Measurements from ENCODE around the gene MKLN1.

The MKLN1 gene

GRCh38 chr7:131294553-131294952, 33.1 kb upstream of the MKLN1 start:
- Histone ChIP-seq H3K27ac (ENCODE audit: low read depth, low read length, poor library complexity, severe bottlenecking) (no peak overlapping the region), H3K36me3 (ENCODE audit: insufficient read depth, low read length) (no peaks in the 10 kb centered on the region), H3F3A (ENCODE audit: insufficient read depth, low read length) (no peaks in the 10 kb centered on the region), H3K9ac (ENCODE audit: low read length) (no peak overlapping the region), H3K4me1 (ENCODE audit: insufficient read depth, low read length, severe bottlenecking) (peaks cover 20% of the 10 kb centered on the region), H3K4me2 (ENCODE audit: low read length) (no peak overlapping the region), H2AFZ (ENCODE audit: low read length) (no peak overlapping the region), H3K9me2 (ENCODE audit: low read depth, low read length) (no peaks in the 10 kb centered on the region), H3K27me3 (ENCODE audit: insufficient read depth, low read length) (no peaks in the 10 kb centered on the region), H4K20me1 (ENCODE audit: insufficient read depth, low read length) (no peaks in the 10 kb centered on the region), H3K79me2 (ENCODE audit: insufficient read depth, low read length) (no peaks in the 10 kb centered on the region), H3K9me3 (ENCODE audit: low read length) (no peaks in the 10 kb centered on the region), H3K4me3 (ENCODE audit: low read depth, low read length, poor library complexity, severe bottlenecking) (no peak overlapping the region)
- no peak for TF ChIP-seq EZH2 (IDR thresholded peaks at IDR 0.05; ENCODE audit: borderline replicate concordance, low read length)
- TF ChIP-seq CTCF (IDR thresholded peaks at IDR 0.05; ENCODE audit: low read length) = no peak

GRCh38 chr7:131298608-131298992, 29.1 kb upstream of the MKLN1 start:
- Histone ChIP-seq H3K36me3 (ENCODE audit: insufficient read depth, low read length) (no peaks in the 10 kb centered on the region), H3K9me2 (ENCODE audit: low read depth, low read length) (no peaks in the 10 kb centered on the region), H3K9ac (ENCODE audit: low read length) (peak overlapping the region; percentile 11; the same call in 1 of the 2 replicates), H3K27me3 (ENCODE audit: insufficient read depth, low read length) (no peaks in the 10 kb centered on the region), H3K4me3 (ENCODE audit: low read depth, low read length, poor library complexity, severe bottlenecking) (peak overlapping the region; percentile 6), H3K27ac (ENCODE audit: low read depth, low read length, poor library complexity, severe bottlenecking) (peak overlapping the region; percentile 70), H3K9me3 (ENCODE audit: low read length) (no peaks in the 10 kb centered on the region), H4K20me1 (ENCODE audit: insufficient read depth, low read length) (no peaks in the 10 kb centered on the region), H3K79me2 (ENCODE audit: insufficient read depth, low read length) (no peaks in the 10 kb centered on the region), H3K4me2 (ENCODE audit: low read length) (peak overlapping the region; percentile 43), H3K4me1 (ENCODE audit: insufficient read depth, low read length, severe bottlenecking) (peaks cover 61% of the 10 kb centered on the region), H3F3A (ENCODE audit: insufficient read depth, low read length) (no peaks in the 10 kb centered on the region), H2AFZ (ENCODE audit: low read length) (peak overlapping the region; percentile 42)
- no peak for TF ChIP-seq CTCF (IDR thresholded peaks at IDR 0.05; ENCODE audit: low read length)
- TF ChIP-seq EZH2 (IDR thresholded peaks at IDR 0.05; ENCODE audit: borderline replicate concordance, low read length) = no peak

- no peaks in the 10 kb centered on the region for H3F3A ChIP-seq (ENCODE audit: insufficient read depth, low read length)
- H3K9ac ChIP-seq (ENCODE audit: low read length) = no peak overlapping the region; the same call in 1 of the 2 replicates
- H3K27ac ChIP-seq (ENCODE audit: low read depth, low read length, poor library complexity, severe bottlenecking) = peak overlapping the region; percentile 70
- no peaks in the 10 kb centered on the region for H3K27me3 ChIP-seq (ENCODE audit: insufficient read depth, low read length)
- H3K9me3 ChIP-seq (ENCODE audit: low read length) = no peaks in the 10 kb centered on the region
- no peaks in the 10 kb centered on the region for H3K36me3 ChIP-seq (ENCODE audit: insufficient read depth, low read length)
- no peaks in the 10 kb centered on the region for H3K79me2 ChIP-seq (ENCODE audit: insufficient read depth, low read length)
- no peak overlapping the region for H3K4me3 ChIP-seq (ENCODE audit: low read depth, low read length, poor library complexity, severe bottlenecking)
- peak overlapping the region; percentile 43; the same call in 1 of the 2 replicates for H3K4me2 ChIP-seq (ENCODE audit: low read length)
- H4K20me1 ChIP-seq (ENCODE audit: insufficient read depth, low read length) = no peaks in the 10 kb centered on the region
- H2AFZ ChIP-seq (ENCODE audit: low read length) = peak overlapping the region; percentile 42
- TF ChIP-seq CTCF (IDR thresholded peaks at IDR 0.05; ENCODE audit: low read length) (no peak), EZH2 (IDR thresholded peaks at IDR 0.05; ENCODE audit: borderline replicate concordance, low read length) (no peak)
- H3K4me1 ChIP-seq (ENCODE audit: insufficient read depth, low read length, severe bottlenecking) = peaks cover 62% of the 10 kb centered on the region
- no peaks in the 10 kb centered on the region for H3K9me2 ChIP-seq (ENCODE audit: low read depth, low read length)
Measured at GRCh38 chr7:131299074-131299473, 28.6 kb upstream of the MKLN1 start.

Measured in OCI-LY1 (cell line).